Inferior parietal cortex (tissue), 1 donor: ENCODE measurements around the gene TPRG1L.

ENCODE experiments used
- DNase-seq: peaks from one replicate; pipeline ENCODE4 v3.0.0-alpha.2; 2016; ENCODE audit errors: extremely low spot score

TPRG1L gene

DNA sequence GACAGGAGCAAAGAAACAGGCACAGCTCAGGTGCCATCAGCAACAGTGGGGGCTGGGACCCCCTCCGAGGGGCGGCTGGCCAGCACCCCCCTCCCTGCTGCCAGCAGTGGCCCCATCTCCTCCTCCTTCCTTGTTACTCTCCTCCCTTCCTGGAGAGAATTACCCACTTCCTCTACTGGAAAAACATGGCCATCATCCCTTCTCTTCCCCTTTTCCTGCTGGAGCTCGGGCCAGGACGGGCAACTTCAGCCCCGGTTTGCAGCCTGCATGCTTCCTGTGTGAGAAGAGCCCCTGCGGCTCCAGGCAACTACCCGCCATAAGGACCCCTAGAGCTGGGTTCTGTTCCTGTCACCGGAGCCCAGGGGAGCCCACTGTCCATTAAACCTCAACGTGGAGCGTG lies 31.1 kb upstream of the TPRG1L start:
- no peak for DNase-seq

DNA sequence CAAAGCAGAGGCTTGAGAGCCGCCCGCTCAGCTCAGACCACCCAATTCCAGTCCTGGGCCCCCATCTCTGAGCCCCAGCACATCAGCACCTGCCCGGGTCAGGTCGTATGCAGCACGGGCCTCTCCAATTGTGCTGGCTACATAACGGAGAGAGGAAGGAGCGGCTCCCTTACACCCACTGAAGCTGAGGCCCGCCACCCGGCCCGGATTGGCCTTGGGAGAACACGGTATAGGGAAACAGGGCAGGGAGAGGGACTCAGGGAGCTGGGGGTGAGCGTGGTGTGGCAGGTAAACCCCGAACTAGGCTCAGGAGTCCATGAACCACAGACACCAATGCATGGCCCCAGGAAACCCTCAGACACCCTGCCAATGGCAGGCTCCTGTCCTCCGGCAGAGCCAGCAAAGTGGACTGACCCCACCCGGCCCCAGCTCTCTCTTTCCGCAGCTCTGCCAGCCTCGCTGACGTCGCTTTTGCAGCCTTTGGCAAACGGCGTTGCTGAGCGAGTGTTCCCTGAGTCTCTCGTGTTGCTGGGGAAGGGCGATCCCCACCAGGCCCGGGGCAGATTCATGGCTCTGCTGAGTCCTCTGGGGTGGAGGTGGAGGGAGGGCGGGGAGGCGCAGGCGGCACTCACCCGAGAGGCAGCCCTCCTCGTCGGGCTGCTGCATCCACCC lies 30.0 kb upstream of the TPRG1L start:
- DNase-seq = no peak

DNA sequence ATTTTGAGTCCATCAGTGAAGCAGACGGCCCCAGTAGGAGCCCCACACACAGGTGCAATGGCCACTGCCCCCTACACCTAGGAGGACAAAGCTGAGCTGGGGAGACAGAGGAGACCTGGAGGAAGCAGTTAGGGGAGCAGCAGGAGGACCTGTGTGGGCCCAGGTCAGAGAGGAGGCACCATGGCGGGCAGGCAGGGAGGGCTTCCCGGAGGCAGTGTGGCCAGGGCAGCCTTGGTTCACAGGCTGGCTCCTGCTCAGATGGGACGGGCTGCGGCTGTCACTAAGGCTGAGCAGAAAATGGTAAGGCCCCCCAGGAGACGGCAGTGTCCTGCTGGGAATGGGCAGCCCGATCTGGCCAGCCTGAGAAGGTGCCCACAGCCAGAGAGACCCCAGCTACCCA lies 28.9 kb upstream of the TPRG1L start:
- no peak for DNase-seq

DNA sequence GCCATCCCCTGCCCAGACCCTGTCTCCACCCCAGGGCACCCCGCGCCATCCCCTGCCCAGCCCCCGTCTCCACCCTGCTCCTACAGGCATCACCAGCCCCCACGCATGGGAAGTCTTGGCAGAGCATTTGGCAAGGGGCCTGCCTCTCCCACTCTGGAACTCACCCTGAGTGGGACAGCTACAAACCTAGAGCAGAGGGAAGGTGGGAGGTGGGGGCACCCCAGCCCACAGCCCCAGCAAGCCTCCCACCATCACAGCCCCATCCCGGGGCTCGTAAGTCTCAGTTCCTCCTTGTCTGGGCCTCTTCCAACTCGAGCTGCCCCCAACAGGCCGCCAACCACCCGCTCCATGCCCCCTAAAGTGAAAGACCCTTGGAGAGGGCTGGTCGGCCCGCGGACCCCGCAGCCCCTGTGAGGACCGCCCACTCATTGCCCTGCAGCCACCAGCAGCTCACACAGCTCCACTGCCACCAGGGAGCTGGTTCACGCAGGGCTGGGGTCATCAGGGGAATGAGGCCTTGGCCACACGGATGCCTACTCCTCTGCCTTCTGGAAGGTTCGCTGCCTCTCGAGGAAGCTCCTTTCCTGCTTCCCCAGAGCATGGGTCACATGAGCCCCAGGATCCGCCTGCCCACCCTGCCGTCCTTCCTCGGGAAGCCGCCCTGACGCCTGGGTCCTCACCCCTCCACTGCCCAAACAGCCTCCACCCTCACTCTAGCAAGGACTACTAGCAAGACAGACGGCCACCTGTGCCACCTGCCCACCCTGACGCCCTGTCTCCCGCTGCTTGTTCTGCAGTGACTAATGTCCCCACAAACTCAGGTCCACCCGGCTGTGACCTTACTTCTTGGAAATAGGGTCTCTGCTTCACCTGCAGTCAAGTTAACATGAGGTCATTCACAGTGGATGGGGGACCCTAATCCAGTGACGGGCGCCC lies 27.9 kb upstream of the TPRG1L start:
- DNase-seq = no peak

DNA sequence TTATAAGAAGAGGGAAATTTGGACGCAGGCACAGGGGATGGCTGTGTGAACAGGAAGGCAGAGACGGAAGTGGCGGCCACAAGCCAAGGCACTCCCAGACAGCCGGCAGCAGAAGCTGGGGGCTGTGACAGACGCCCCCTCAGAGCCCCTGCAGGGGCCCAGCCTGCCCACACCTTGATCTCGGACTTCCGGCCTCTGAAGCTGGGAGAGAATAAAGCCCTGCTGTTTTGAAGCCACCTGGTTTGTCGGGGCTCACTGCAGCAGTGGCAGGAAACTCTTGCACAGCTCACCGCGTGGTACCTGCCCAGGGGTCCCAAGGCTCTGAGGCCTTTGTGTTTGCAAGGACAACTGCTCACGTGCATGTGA lies 27.2 kb upstream of the TPRG1L start:
- DNase-seq = no peak

DNA sequence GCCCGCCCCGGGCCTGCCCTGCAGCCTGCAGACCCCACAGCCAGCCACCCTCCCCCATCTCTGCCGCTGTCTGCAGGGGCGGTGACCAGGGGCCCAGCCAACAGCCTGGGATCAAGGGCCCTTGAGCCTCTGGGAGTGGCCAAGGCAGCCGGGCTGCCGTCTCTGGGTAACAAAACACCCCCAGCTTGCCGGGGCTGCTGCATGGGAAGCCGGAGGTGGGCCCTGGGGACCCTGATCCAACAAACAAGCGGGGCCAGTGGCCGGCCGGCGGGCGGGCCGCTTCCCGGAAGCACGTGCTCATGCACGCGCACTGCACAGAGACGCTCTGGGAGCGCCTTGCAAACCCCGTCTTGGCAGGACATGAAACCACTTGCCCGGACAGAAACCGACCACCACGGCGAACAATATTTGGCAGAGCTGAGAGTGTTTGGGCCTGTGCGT lies 26.7 kb upstream of the TPRG1L start:
- no peak for DNase-seq

DNA sequence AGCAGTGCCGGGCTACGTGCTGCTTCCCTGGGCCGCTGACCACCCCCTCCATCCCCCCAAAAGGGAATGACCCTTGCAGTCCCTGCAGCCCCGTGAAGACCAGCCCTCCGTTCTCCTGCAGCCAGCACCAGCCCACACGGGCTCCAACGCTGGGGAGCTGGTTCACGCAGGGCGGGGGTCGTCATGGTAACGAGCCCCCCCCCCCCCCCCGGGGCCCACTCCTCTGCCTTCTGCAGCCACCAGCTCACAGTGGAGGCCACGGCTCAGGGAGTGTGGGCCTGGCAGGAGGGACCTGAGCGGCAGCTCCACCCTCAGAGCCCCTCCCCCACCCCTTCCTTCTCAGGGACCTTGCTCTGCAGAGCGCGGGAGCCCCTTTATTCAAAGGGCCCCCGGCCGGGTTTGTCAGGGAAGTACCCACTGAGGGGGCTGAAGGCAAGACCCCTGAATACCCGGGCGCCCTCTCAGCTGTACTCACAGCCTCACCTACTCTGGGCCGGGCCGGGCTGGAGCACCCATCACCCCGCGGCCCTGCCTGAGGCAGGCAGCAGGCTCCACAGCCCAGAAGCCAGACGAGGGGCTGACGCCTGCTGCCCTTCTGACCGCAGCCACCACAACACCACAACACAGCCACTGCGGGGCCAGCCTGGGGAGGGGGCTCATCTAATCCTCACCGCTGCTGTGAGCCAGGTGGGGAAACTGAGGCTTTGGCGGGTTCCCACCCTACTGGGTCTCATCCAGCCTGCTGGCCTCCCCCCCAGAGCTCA lies 26.1 kb upstream of the TPRG1L start:
- DNase-seq = no peak

DNA sequence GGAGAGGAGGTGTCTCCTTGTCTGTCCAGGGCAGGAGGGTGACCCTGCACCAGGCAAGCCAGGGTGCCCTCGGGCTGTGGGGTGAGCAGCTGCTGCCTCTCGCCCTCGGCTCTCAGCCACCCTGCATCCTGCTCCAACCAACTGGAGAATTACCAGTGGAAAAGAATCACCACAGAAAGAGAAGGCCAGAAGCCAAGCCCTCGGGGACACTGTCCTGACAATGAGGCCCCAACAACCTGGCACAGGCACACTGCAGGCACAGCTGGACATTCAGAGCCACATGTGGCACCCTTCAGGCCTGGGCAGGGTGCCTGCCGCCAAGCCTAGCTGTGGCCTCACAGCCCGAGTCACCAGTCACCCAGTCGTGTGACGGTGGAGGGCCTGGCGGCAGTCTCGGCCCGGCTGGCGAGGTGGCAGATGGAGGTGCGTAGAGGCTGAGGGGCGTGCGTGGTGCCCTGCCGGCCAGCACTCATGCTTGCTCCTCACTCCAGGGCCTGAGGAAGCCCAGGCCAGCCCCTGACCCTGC lies 25.5 kb upstream of the TPRG1L start:
- no peak for DNase-seq

DNA sequence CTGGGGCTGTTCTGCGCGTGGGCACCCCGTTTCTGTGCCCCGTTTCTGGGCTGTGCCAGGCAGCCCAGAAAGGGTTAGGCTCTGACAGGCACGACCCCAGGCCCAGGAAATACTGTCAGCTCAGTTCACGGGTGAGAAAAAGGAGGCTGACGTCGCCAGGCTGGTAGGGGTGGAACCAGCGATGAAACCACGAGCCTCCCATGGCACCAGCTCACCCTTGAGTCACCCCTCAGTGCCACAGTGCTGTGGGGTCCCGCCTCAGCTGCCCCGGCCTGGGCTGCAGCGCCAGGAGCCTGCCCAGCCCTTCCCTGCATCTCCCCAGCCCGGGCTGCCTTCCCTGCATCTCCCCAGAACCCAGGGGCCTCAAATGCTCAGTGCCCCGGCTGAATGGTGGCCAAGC lies 25.0 kb upstream of the TPRG1L start:
- no peak for DNase-seq

DNA sequence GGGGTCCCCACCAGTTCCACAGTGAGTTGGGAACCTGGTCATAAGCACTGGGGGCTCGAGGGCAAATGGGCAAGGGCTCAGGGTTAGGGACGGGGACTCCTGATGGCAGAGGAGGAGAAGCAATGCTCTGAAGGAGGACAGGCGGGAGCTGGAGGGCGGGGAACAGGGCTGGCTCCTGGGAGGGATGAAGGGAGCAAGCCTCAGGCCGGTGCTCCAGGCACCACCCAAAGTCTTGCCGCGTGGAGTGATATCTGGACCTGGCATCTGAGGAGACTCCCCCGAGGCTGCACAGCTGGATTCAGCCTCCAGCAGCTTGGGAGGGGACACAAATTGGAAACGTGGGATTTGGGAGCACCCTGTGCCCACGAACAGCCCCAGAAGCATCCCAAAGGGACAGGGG lies 24.5 kb upstream of the TPRG1L start:
- DNase-seq = no peak

DNA sequence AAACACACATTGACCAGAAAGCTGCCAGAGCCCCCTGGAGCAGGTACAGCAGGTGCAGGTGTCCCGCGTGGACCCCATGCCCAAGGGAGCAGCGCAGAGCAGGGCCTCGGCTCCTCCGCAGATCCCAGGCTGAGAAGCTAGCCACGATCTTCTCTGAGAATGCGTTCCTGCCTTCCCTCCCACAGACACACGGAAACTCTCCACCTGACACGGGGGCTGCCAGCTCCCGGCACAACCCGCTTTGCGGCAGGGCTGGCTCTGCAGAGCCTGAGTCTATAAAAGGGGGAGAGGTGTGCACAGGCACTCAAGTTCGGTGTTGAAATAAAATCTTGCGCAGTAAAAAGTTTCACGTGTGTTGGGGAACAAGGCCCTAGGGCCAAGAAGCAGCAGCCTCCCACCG lies 23.1 kb upstream of the TPRG1L start:
- DNase-seq = no peak

DNA sequence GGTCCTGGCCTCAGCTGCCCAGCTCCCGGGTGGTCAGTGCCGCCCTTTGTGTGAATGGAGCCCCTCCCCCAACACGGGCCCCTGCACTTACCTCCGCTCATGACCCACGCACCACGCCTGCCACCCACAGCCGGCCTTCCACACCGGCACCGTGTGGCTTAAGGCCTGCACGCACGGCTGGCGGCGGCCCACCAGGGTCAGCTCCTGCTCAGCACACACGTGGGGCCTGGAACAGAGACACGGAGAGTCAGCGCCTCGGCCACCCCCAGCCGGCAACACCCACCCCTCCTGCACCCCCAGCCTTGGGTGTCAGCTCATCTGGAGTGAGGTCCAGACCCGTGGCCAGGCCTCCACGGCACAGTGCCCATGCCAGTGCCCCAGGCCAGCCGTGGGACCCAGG lies 22.4 kb upstream of the TPRG1L start:
- no peak for DNase-seq

DNA sequence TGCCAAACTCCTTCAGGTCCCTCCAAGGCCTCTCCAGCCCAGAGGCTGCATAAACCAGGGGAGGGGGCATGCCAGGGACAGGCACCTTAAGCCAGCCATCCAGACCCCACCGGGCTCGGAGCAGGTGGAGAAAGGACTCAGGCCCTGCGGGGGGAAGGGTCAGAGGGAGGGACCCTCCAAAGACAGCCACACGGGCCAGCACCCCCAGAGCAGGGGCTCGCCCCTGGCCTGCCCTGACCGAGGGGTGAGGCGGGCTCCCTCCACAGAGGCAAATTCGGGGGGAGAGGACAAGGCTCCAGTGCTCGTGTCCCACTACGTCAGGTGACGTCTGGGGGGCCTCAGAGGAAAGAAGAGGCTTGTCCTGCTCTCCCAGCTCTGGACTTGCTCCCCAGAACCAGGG lies 21.7 kb upstream of the TPRG1L start:
- no peak for DNase-seq

DNA sequence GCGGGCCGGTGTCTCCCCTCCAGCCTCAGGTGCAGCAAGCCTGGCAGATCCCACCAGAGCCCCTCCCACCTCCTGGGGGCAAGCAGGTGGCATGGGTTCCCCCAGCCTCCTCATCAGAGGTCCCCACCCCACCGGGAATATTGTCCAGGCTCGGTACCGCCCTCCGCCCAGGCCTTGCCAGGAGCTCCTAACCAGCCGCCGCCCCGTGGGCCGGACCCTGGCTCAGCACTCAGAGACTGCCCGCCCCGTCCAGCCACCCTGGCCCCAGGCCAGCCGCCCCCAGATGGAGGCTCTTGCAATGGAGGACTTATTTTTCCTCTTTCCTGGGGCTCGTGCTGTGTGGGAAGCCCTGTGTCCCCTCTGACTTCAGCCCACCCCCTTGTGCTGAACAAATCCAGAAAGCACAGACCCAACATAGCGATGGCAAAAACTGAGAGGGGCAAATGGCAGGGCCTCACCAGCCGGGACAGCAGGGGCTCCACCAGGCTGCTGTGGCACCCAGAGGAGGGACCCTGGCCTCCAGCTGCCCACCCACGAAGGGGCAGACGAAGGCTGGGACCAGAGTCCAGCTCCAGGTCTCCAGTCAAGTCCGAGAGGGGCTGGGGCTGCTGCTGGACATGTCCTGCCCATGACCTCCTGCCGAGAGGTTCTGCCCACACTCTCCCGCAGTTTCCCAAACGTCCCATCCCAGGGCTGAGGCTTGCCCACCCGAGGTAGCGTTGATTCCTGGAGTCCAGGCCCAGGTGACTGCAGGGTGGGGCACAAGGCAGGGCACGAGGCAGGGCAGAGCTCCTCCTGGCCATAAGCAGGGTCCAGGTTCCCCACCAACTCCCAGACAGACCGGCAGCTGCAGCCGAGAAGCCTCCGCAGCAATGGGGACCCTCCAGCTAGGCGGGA lies 21.0 kb upstream of the TPRG1L start:
- DNase-seq = no peak

DNA sequence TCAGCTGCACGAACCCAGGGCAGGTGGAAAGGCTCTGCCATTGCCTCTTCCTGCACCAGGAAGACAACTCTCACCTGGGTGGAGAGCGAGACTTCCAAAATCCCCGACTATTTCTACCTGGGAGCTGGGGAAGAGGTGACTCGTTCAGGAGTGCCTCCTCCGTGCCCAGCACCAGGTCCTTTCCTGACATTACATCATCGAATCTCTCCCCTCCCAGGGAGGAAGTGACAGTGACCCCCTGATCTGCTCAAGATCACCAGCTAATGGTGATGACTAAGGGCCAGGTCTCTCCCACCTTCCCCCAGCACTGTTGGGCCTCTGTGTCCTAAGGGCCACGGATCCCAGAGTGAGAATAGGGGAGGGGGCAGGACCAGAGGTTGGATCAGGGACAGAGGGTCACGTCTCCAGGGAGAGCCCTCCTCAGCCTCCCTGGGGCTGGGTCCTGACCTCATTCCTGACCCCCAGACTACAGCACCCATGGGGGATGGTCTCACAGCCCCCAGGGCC lies 20.3 kb upstream of the TPRG1L start:
- DNase-seq = no peak

DNA sequence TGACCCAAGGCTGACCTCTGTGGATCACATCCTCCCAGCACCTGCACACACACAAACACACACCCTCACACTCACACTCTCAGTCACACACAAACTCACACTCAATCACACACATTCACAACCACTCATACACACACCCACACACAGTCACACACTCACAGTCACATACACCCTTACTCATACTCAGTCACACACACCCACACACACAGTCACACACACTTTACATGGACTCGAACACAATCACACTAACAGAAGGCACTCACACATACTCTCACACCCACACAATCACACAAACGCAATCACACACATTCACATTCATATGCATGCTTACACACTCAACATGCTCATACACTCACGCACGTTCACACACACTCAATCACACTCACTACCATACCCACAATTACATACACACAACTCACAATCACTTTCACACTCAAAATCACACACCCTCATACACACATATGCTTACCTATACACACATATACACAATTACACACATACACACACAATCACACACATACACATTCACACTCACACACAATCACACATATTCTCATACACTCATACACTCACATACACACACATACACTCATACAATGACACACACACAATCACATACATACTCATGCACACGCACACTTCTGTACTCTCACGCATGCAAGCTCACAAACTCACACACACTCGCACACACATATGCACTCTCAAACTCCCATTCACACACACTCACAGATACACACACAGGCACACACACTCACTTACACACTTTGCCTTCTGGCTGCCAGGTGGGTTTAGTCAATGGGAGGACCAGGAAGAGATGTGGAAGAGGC lies 19.6 kb upstream of the TPRG1L start:
- DNase-seq = no peak

DNA sequence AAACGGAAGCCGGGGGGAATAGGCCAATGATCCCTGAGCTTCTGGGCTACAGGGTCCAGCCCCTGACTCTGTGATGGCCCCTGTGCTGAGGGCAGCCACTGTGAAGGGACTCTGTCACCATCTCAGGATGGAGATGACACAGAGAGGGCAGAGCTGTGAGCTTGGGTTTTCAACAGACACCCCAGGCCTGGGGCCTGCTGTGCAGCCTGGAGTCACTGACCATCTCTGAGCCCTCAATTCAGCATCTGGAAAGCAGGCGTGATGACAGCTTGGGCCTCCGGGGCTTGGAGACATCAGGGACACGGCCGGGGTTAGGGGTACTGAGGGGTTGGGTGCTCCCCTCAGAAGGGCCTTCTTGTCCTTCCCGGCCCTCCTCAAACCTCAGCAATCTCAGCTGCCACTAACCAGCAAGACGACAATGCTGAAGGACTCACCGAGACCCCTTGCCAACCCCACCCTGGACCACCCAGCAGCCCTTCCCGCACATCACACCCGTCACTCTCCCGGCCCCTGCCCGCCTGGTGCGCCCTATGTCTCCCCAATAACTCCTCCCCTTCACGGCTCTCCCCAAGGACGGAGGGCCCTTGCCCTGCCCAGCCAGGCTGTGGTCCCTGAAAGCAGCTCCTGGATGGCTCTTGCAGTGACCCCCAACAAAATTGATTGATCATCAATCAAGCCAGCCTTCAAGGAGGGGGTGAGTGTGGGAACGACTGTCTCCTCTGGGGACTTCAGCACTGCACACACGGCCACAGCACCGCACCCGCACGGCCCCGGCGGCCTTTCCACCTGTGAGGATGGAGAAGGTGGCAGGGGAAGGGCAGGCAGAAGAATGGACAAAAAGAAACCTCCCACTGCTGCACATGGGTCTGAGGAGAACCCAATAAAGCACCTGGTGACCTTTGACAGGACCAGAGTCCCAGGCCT lies 17.8 kb upstream of the TPRG1L start:
- DNase-seq = no peak

DNA sequence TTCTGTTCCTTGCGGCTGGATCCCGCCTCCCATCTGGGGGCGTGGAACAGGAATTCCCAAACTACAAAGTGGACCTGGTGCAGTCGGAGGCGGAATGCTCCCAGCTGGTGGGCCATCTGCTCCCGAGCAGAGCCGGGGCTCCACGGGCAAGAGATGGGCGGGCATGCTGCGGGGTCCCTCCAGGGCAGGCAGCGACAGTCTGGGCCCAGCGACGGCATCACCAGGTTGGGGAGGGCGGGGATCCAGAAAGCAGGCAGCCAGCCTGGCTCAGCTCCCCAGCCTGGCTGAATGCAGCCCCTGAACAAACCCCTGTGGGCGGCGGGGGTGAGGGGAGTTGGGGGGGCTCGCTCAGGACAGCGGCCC lies 17.1 kb upstream of the TPRG1L start:
- no peak for DNase-seq

DNA sequence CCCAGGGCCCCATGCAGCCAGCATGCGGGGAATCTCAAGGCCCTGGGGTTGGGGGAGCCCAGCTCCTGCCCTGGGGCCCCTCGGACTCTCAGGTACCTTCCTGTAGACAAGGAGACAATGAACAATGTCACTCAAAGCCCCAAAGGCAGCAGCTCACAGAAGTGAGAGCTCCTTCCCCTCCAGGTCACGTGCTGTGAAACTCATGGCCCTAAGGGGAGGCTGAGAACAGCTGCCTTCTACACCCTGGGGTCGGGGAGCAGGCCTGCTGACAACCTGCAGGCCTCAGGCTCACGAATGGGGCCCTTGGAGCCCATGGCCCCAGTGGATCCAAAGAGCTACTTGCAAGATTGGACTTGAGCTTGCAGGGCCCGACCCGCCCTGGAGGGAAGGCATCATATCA lies 16.7 kb upstream of the TPRG1L start:
- DNase-seq = no peak
